GM18951 (cell line): Measurements from ENCODE around the gene ANKRD17.
"Not testable (repeated sequence)": the region's sequence is repeated elsewhere in the genome, so short reads cannot be mapped to it uniquely, and the experiment has no call there.

ENCODE experiments used
- POLR2A ChIP-seq: IDR thresholded peaks from 4 replicates; pipeline ENCODE4 v1.6.1; 2011; ENCODE audit warnings: mild to moderate bottlenecking; ENCODE audit not compliant: insufficient read length, insufficient read depth; ENCODE audit errors: extremely low read depth
- in situ Hi-C: fragments of 300-500 bp; cut with MboI; formaldehyde crosslinking; loops from one replicate; pipeline ENCODE4 v1.12.0; 2022; ENCODE audit warnings: low sequenced_read_pairs, mixed read lengths, inconsistent platforms; ENCODE audit not compliant: unreplicated experiment

ANKRD17 gene

GRCh38 chr4:73237044-73237443, 21.6 kb downstream of the ANKRD17 start:
- in situ Hi-C loops = no loop called here
- TF ChIP-seq POLR2A = no peak

GRCh38 chr4:73236151-73236550, 22.4 kb downstream of the ANKRD17 start:
- no peak for TF ChIP-seq POLR2A
- in situ Hi-C loops = no loop called here

GRCh38 chr4:73234712-73235111, 23.9 kb downstream of the ANKRD17 start:
- in situ Hi-C loops = no loop called here
- TF ChIP-seq POLR2A = no peak

GRCh38 chr4:73231518-73232487, 26.8 kb downstream of the ANKRD17 start:
- in situ Hi-C loops = no loop called here
- TF ChIP-seq POLR2A = no peak

- TF ChIP-seq POLR2A = no peak
- in situ Hi-C loops = no loop called here
Observed at GRCh38 chr4:73230865-73231517, 27.6 kb downstream of the ANKRD17 start.

GRCh38 chr4:73228800-73229199, 29.8 kb downstream of the ANKRD17 start:
- in situ Hi-C loops = not testable (repeated sequence)

GRCh38 chr4:73224886-73225285, 33.7 kb downstream of the ANKRD17 start:
- in situ Hi-C loops = no loop called here
- TF ChIP-seq POLR2A = no peak

GRCh38 chr4:73223258-73223650, 35.3 kb downstream of the ANKRD17 start:
- in situ Hi-C loops = no loop called here
- TF ChIP-seq POLR2A = no peak

- peak; percentile 55 for TF ChIP-seq POLR2A
- in situ Hi-C loops = no loop called here
Observed at GRCh38 chr4:73222466-73223257, 35.9 kb downstream of the ANKRD17 start.

- in situ Hi-C loops = no loop called here
- no peak for TF ChIP-seq POLR2A
Observed at GRCh38 chr4:73221734-73222133, 36.9 kb downstream of the ANKRD17 start.

- in situ Hi-C loops = no loop called here
Observed at GRCh38 chr4:73220815-73221214, 37.8 kb downstream of the ANKRD17 start.

GRCh38 chr4:73213916-73214653, 44.5 kb downstream of the ANKRD17 start:
- TF ChIP-seq POLR2A = no peak
- in situ Hi-C loops = no loop called here

More at GRCh38 chr4:73220815-73221214, 37.8 kb downstream of the ANKRD17 start:
- TF ChIP-seq POLR2A = no peak
